ENCODE data around the gene C5.

C5 gene

DNA sequence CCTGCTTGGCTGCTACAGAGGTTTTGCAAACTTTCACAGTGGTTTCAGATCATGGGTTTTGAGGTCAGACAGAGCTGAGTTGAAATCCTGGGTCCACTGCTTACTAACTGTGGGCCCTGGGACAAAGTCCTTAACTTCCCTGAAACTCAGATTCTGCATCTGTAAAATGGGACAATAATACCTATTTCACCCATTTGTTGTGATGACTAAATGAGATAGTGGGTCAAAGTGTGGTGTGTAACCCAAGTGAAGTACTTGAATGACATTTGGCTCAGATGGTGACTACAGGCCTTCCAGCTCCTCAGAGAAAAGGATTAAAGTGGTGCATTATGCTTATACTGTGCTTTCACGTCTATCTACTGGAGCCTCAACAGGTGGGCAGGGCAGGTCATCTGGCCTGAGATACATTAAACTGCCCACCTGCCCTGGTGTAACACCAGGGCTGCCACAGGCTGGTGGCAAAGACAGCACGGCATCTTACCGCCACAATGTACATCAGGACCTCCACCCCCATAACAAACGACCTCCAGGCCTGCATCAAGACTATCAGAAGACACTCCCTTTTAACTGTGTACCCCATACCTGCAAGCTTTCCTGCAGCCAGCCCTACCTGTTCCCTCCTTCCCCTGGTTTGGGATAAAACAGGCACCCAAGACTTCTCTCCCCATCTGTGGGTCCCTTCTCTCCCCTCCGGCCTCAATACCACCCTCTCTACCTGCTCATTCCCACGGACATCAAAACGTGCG, 122.6 kb downstream of the C5 start:
- TF ChIP-seq, protein P1, sequence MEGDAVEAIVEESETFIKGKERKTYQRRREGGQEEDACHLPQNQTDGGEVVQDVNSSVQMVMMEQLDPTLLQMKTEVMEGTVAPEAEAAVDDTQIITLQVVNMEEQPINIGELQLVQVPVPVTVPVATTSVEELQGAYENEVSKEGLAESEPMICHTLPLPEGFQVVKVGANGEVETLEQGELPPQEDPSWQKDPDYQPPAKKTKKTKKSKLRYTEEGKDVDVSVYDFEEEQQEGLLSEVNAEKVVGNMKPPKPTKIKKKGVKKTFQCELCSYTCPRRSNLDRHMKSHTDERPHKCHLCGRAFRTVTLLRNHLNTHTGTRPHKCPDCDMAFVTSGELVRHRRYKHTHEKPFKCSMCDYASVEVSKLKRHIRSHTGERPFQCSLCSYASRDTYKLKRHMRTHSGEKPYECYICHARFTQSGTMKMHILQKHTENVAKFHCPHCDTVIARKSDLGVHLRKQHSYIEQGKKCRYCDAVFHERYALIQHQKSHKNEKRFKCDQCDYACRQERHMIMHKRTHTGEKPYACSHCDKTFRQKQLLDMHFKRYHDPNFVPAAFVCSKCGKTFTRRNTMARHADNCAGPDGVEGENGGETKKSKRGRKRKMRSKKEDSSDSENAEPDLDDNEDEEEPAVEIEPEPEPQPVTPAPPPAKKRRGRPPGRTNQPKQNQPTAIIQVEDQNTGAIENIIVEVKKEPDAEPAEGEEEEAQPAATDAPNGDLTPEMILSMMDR (IDR thresholded peaks at IDR 0.05; ENCODE audit: insufficient read depth, missing control alignments): no peak
- no peak for FAIRE-seq
- no peak for DNase-seq (ENCODE audit: insufficient read length, low spot score)

DNA sequence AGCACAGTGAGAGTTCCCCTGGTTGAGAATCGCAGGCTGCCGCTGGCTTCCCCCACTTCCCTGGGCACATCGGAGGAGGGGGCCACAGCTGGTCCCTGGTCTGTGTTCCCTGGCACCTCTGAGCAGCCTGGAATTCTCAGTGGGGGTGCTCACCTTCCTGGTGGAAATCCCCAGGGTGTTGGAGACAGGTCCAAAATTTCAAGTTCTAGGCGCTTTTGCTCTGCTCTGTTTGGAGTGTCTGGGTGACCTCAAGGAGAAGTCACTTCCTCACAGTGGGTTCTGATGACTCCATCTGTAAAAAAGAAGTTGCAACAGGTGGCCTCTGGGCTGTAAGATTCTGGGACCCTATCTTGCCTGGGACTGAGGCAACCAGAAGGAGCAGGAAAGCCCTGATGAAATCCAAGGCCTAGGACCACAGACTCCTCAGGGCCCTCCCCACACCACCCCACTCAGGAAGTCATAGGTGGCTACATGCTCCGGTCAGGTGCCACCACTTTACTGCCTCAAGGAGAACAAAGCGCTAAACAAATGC, 123.6 kb downstream of the C5 start, which contains the start of gene TRAF1:
Gene TRAF1, minus strand, starts transcription at position 400 of the 532 bp plus-strand sequence. CDS start 721 bp downstream, outside the sequence.
- FAIRE-seq (no peak), DNase-seq (ENCODE audit: insufficient read length, low spot score) (no peak)
- TF ChIP-seq, protein P1 (IDR thresholded peaks at IDR 0.05; ENCODE audit: insufficient read depth, missing control alignments): no peak

DNA sequence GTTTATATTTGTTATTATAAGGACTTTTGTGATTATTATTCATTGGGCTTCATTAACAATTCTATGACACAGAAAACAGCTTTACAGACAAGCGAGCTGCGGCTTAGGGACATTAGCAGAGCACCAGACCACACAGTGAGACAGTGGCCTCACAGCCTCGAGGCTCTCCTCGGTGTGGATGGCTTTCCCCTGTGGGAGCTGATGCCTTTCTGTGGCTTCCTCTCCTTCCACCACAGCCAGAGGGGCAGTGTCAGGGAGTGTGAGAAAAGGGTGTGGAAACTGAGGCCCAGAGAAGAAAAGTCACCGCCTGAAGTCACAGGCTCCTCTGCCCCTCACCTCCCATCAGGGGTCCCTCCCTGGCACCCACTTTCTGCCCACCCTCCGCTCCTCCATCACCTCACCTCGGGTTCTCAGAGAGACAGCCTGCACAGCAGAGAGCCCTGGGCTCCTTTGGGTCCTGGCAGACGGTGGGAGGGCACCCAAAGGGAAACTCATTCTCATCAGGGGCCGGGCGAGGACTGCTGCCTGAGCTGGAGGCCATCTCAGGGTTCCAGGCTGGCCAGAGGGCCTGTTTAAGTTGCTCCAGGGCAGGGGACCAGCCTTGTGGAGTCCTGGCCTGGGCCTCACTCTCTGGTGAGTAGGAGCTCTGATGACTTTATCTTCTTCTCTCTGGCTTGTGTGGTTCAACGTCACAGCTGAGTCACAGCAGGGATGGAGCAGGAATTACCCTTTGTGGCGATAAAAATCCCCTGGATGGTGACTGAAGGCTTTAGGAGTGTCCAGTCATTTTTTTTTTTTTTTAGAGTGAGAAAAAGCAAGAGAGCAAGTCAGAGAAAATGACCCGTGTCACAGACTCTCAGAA, 124.3 kb downstream of the C5 start:
- FAIRE-seq: no peak
- no peak for DNase-seq (ENCODE audit: insufficient read length, low spot score)
- TF ChIP-seq, protein P1 (IDR thresholded peaks at IDR 0.05; ENCODE audit: insufficient read depth, missing control alignments): no peak

DNA sequence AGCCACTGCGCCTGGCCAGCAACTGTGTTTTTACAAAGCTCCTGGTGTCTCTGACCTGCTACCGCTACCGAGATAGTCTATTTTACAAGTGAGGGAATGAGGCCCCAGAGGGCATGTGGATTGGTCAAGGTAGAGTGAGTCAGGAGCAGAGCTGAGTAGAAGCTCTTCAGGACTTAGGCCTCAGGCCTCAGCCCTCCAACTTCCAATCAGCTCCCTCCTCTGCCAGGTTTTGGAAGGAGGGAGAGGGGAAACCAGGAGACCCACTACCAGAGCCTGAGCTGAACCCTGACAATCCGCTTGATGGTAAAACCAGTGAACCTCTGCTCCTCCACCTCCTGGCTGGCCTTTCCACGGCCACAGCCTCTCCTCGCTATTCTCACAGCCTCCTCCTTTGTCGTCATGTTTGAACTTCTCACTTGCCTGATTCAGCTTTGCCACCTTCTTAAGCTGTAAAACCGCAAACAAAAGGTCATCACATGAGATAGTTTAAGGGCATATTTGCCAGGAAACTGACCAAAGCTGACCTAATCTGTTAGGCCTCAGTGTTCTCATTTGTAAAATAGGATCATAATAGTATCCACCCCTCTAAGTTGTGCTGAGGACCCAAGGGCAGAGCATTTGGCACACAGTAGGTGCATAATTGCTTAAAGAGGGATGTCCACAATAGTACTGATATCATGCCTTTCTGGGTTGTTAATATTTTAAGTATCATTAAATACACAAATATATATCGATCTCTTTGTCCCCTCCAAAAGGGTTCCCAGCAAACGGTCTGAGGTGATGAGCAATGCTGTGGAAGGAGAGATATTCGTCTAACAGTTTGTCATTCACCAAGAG, 125.2 kb downstream of the C5 start:
- FAIRE-seq (no peak), DNase-seq (ENCODE audit: insufficient read length, low spot score) (no peak)
- TF ChIP-seq, protein P1 (IDR thresholded peaks at IDR 0.05; ENCODE audit: insufficient read depth, missing control alignments): no peak

DNA sequence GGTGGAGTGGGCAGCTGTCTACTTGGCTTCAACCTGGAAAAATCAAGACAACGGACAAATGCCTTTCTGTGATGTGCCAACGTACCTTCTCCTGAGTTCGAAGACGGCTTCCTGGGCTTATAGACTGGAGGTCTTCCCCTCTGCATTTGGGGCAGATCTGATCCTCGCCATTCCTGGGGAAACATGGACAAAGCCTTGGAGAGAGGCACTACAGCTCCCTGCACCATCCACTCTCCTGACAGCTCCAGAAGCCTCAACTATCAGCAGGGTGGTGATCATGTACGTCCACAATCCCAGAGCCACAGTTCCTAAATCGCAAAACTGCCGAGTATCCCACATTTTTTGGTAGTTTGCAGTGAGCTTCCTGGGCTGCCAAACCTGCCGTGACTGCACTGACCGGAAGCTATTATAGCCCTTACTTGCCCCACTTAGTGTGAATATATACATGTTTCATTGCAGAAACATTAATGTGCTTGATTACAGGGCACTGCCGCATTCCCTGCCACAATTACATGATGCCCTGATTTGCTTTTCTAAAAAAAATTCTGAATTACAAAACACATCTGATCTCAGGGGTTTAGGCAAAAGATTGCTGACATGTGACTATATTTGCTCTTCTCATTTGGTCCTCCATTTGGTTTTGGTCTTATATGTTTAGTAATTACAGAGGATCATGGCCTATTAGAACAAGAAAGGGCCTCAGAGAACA, 126.3 kb downstream of the C5 start:
- DNase-seq (ENCODE audit: insufficient read length, low spot score): no peak
- TF ChIP-seq, protein P1 (IDR thresholded peaks at IDR 0.05; ENCODE audit: insufficient read depth, missing control alignments): no peak
- no peak for FAIRE-seq
